ENCODE results near the gene DNAJC17.

The DNAJC17 gene

DNA sequence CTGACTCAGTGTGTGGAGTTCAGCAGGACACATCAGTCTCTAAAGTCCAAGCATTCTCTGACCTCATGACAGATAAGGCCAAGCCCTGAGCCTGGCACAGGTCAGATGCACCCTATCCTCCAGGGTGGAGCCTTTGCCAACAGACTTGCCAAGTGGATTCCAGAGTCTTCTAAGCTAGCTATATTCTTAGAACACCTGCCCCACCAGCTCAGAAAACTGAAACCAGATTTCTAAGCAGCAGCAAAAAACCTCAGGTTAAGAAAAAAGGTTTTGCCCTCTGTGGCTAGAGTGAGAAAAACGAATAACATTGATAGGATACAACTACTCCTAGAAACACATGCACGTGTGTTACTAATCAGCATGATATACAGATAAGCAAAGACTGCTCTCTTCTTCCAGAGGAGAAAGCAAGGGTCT lies 63.8 kb downstream of the DNAJC17 start:
- no peak for DNase-seq (ENCODE audit: low spot score)

- DNase-seq (ENCODE audit: low spot score) = no peak
These were observed 67.4 kb downstream of the DNAJC17 start for GRCh38 chr15:40739854-40740253.

GRCh38 chr15:40739047-40739446 lies 68.2 kb downstream of the DNAJC17 start:
- DNase-seq (ENCODE audit: low spot score) = no peak

DNA sequence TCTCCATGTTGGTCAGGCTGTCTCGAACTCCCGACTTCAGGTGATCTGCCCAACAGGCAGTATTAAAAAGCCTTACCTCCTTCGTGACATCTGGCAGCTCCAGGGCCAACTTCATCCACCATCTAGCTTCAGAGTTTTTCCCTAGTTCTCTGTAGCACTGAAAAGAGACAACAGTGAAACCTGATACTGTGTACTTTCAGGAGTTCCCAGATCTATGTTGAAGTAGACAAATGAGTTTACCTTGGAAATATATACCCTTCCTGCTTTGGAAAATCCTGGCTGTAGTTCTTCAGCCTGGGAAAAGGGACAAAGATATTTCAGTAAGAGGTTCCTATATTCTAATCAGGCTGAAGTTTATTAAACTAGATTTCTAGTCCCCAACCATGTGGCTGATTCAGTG lies 70.2 kb downstream of the DNAJC17 start:
- DNase-seq (ENCODE audit: low spot score) = no peak

DNA sequence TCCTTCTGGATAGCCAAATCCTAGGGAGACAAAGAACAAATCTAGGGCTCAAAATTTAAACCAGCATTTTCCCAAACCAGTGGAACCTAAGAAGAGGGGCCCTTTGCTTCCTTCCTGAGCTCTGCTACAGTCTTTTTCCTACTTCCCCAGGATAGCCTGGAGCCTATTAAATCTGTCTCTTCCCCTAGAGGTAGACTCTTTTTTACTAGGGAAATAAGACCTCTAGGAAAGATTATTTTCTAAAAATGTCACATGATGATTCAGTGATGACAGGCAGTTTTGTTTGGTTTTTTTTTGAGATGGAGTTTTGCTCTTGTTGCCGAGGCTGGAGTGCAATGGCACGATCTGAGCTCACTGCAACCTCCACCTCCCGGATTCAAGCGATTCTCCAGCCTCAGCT lies 70.7 kb downstream of the DNAJC17 start:
- no peak for DNase-seq (ENCODE audit: low spot score)

- DNase-seq (ENCODE audit: low spot score) = no peak
These were observed 76.2 kb downstream of the DNAJC17 start for GRCh38 chr15:40731034-40731433.

- DNase-seq (ENCODE audit: low spot score) = no peak
These were observed 83.4 kb downstream of the DNAJC17 start for GRCh38 chr15:40723919-40724318.

DNA sequence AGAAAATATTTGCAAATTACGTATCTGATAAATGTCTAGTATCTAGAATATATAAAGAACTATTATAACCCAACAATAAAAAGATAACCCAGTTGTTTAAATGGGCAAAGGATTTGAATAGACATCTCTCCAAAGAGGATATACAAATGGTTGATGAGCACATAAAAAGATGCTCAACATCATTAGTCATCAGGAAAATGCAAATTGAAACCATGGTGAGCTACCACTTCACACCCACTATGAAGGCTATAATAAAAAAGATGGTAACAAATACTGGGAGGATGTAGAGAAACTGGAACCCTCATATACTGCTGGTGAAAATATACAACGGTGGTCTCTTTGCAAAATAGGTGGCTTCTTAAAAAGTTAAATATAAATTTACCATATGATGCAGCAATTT lies 84.3 kb downstream of the DNAJC17 start:
- DNase-seq (ENCODE audit: low spot score) = no peak

DNA sequence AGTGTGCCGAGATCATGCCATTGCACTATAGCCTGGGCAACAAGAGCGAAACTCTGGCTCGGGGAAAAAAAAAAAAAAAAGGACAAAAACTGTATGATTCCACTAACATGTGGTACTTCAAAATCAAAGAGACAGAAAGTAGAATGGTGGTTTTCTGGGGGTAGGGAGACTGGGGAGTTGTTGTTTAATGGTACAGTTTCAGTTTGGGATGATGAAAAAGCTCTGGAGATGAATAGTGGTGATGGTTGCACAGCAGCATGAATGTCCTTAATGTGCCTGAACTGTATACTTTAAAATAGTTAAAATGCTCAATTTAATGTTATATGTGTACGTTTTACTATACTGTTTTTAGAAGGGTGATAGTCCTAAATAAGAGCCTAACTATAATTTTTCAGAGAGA lies 84.9 kb downstream of the DNAJC17 start:
- DNase-seq (ENCODE audit: low spot score) = no peak

DNA sequence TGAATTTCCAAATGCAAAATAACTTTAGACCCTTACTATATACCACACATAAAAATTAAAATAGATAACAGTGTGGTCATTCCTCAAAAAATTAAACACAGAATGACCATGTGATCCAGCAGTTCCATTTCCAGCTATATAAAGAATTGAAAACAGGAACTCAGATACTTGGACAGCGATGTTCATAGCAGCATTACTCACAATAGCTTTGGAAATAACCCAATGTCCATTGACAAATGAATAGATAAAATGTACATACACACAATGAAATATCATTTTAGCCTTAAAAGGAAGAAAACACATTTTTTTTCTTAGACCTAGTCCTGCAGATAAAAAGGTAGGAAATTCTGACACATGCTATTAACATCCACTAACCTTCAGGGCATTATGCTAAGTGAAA lies 85.6 kb downstream of the DNAJC17 start:
- DNase-seq (ENCODE audit: low spot score) = no peak

DNA sequence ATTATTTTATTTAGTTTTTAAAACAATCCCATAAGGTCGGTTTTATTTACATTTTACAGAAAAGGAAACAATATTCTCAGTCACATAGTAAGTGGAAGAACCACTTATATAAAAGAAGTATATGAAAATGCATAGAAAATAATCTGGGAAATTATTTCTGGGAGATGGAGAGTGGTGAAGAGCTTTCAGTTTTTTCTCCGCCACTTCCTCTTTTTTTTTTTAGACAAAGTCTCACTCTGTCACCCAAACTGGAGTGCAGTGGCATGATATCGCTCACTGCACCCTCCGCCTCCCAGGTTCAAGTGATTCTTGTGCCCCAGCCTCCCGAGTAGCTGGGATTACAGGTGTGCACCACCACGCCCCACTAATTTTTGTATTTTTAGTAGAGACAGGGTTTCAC lies 91.1 kb downstream of the DNAJC17 start:
- DNase-seq (ENCODE audit: low spot score) = no peak

Small RNA genes within 50 kb of the gene (small RNA-seq; reads per million reads assigned to genes)
- gene SUMO2P15 = 0 reads per million in 2 experiments
